ENCODE data around the gene SOCS2. TPM values are rescaled to one million over a fixed set of nuclear protein-coding genes. Genes with fewer than 3 reads are reported as not detected.

SOCS2 gene
- total RNA-seq, 1 donor = 6.9 TPM

GRCh38 chr12:93595351-93595750, 22.9 kb downstream of the SOCS2 start:
- Histone ChIP-seq H3K4me3 (ENCODE audit: low read length) (no peak overlapping the region), H3K9me3 (ENCODE audit: low read depth, low read length) (no peaks in the 10 kb centered on the region), H3K27me3 (ENCODE audit: insufficient read depth, low read length) (peaks cover 53% of the 10 kb centered on the region), H3K4me1 (ENCODE audit: insufficient read depth, low read length) (peaks cover 11% of the 10 kb centered on the region)

- no peaks in the 10 kb centered on the region for H3K4me1 ChIP-seq (ENCODE audit: insufficient read depth, low read length)
- peaks cover 34% of the 10 kb centered on the region for H3K27me3 ChIP-seq (ENCODE audit: insufficient read depth, low read length)
- no peak overlapping the region for H3K4me3 ChIP-seq (ENCODE audit: low read length)
- H3K9me3 ChIP-seq (ENCODE audit: low read depth, low read length) = no peaks in the 10 kb centered on the region
These were observed 25.1 kb downstream of the SOCS2 start for GRCh38 chr12:93597608-93598007.

- Histone ChIP-seq H3K9me3 (ENCODE audit: low read depth, low read length) (no peaks in the 10 kb centered on the region), H3K4me1 (ENCODE audit: insufficient read depth, low read length) (no peaks in the 10 kb centered on the region), H3K4me3 (ENCODE audit: low read length) (no peak overlapping the region), H3K27me3 (ENCODE audit: insufficient read depth, low read length) (peaks cover 18% of the 10 kb centered on the region)
These were observed 26.7 kb downstream of the SOCS2 start for GRCh38 chr12:93599192-93599591.

GRCh38 chr12:93601591-93601990, 29.1 kb downstream of the SOCS2 start:
- Histone ChIP-seq H3K4me3 (ENCODE audit: low read length) (no peak overlapping the region), H3K9me3 (ENCODE audit: low read depth, low read length) (no peaks in the 10 kb centered on the region), H3K4me1 (ENCODE audit: insufficient read depth, low read length) (no peaks in the 10 kb centered on the region), H3K27me3 (ENCODE audit: insufficient read depth, low read length) (no peaks in the 10 kb centered on the region)

GRCh38 chr12:93602897-93603668, 30.6 kb downstream of the SOCS2 start:
- H3K4me3 ChIP-seq (ENCODE audit: low read length) = no peak overlapping the region
- no peaks in the 10 kb centered on the region for H3K4me1 ChIP-seq (ENCODE audit: insufficient read depth, low read length)
- no peaks in the 10 kb centered on the region for H3K9me3 ChIP-seq (ENCODE audit: low read depth, low read length)
- no peaks in the 10 kb centered on the region for H3K27me3 ChIP-seq (ENCODE audit: insufficient read depth, low read length)

GRCh38 chr12:93603762-93604161, 31.3 kb downstream of the SOCS2 start:
- no peaks in the 10 kb centered on the region for H3K9me3 ChIP-seq (ENCODE audit: low read depth, low read length)
- H3K27me3 ChIP-seq (ENCODE audit: insufficient read depth, low read length) = no peaks in the 10 kb centered on the region
- H3K4me3 ChIP-seq (ENCODE audit: low read length) = no peak overlapping the region
- H3K4me1 ChIP-seq (ENCODE audit: insufficient read depth, low read length) = no peaks in the 10 kb centered on the region

- H3K27me3 ChIP-seq (ENCODE audit: insufficient read depth, low read length) = no peaks in the 10 kb centered on the region
These were observed 35.8 kb downstream of the SOCS2 start for GRCh38 chr12:93608313-93608712.

GRCh38 chr12:93609281-93610192, 37.1 kb downstream of the SOCS2 start:
- no peaks in the 10 kb centered on the region for H3K4me1 ChIP-seq (ENCODE audit: insufficient read depth, low read length)
- no peak overlapping the region for H3K4me3 ChIP-seq (ENCODE audit: low read length)
- no peaks in the 10 kb centered on the region for H3K27me3 ChIP-seq (ENCODE audit: insufficient read depth, low read length)
- H3K9me3 ChIP-seq (ENCODE audit: low read depth, low read length) = no peaks in the 10 kb centered on the region

More at GRCh38 chr12:93608313-93608712, 35.8 kb downstream of the SOCS2 start:
- H3K4me3 ChIP-seq (ENCODE audit: low read length) = no peak overlapping the region
- H3K4me1 ChIP-seq (ENCODE audit: insufficient read depth, low read length) = no peaks in the 10 kb centered on the region
- H3K9me3 ChIP-seq (ENCODE audit: low read depth, low read length) = no peaks in the 10 kb centered on the region

GRCh38 chr12:93612776-93613175, 40.3 kb downstream of the SOCS2 start:
- no peaks in the 10 kb centered on the region for H3K9me3 ChIP-seq (ENCODE audit: low read depth, low read length)
- H3K27me3 ChIP-seq (ENCODE audit: insufficient read depth, low read length) = no peaks in the 10 kb centered on the region
- H3K4me3 ChIP-seq (ENCODE audit: low read length) = no peak overlapping the region
- no peaks in the 10 kb centered on the region for H3K4me1 ChIP-seq (ENCODE audit: insufficient read depth, low read length)

GRCh38 chr12:93614917-93615596, 42.6 kb downstream of the SOCS2 start:
- no peak overlapping the region for H3K4me3 ChIP-seq (ENCODE audit: low read length)
- H3K4me1 ChIP-seq (ENCODE audit: insufficient read depth, low read length) = no peaks in the 10 kb centered on the region
- H3K27me3 ChIP-seq (ENCODE audit: insufficient read depth, low read length) = no peaks in the 10 kb centered on the region
- no peaks in the 10 kb centered on the region for H3K9me3 ChIP-seq (ENCODE audit: low read depth, low read length)

- no peaks in the 10 kb centered on the region for H3K27me3 ChIP-seq (ENCODE audit: insufficient read depth, low read length)
- H3K9me3 ChIP-seq (ENCODE audit: low read depth, low read length) = no peaks in the 10 kb centered on the region
- no peaks in the 10 kb centered on the region for H3K4me1 ChIP-seq (ENCODE audit: insufficient read depth, low read length)
- no peak overlapping the region for H3K4me3 ChIP-seq (ENCODE audit: low read length)
These were observed 44.2 kb downstream of the SOCS2 start for GRCh38 chr12:93616584-93617101.

- H3K27me3 ChIP-seq (ENCODE audit: insufficient read depth, low read length) = no peaks in the 10 kb centered on the region
- no peaks in the 10 kb centered on the region for H3K4me1 ChIP-seq (ENCODE audit: insufficient read depth, low read length)
- no peak overlapping the region for H3K4me3 ChIP-seq (ENCODE audit: low read length)
- H3K9me3 ChIP-seq (ENCODE audit: low read depth, low read length) = no peaks in the 10 kb centered on the region
These were observed 46.5 kb downstream of the SOCS2 start for GRCh38 chr12:93618891-93619410.

GRCh38 chr12:93621986-93622385, 49.5 kb downstream of the SOCS2 start:
- Histone ChIP-seq H3K9me3 (ENCODE audit: low read depth, low read length) (no peaks in the 10 kb centered on the region), H3K27me3 (ENCODE audit: insufficient read depth, low read length) (no peaks in the 10 kb centered on the region), H3K4me3 (ENCODE audit: low read length) (no peak overlapping the region), H3K4me1 (ENCODE audit: insufficient read depth, low read length) (no peaks in the 10 kb centered on the region)

- Histone ChIP-seq H3K4me1 (ENCODE audit: insufficient read depth, low read length) (no peaks in the 10 kb centered on the region), H3K4me3 (ENCODE audit: low read length) (no peak overlapping the region), H3K27me3 (ENCODE audit: insufficient read depth, low read length) (no peaks in the 10 kb centered on the region)
These were observed 50.0 kb downstream of the SOCS2 start for GRCh38 chr12:93622485-93622884.

More at GRCh38 chr12:93622485-93622884, 50.0 kb downstream of the SOCS2 start:
- H3K9me3 ChIP-seq (ENCODE audit: low read depth, low read length) = no peaks in the 10 kb centered on the region
